Left colon (tissue), 2 donors: ENCODE results near the gene POU3F2. TPM values are rescaled to one million over a fixed set of nuclear protein-coding genes. Genes with fewer than 3 reads are reported as not detected.

ENCODE experiments used
- ATAC-seq: fragments of 200-7000 bp; cut with Tn5 transposase; one replicate; pipeline ENCODE4 v1.9.1; 2020; ENCODE audit warnings: mild to moderate bottlenecking, moderate library complexity
- DNase-seq, 2 donors: peaks; one replicate each; pipeline ENCODE4 v3.0.0-alpha.2; 2020
- intact Hi-C, 2 donors: fragments of 100-400 bp; cut with DNase I in 1 of 2; cut with micrococcal nuclease in 1 of 2; formaldehyde crosslinking; loops; one replicate each; pipeline versions ENCODE4 v1.11.2 to v1.14.0; 2022; cut with DNase I, micrococcal nuclease
- total RNA-seq, 2 donors: library from RNA; stranded (reverse); fragmentation: NEBNext Ultra II Directional; extraction: Animal tissue kit (Norgen Biotek cat#: 25700); gene quantifications; one replicate each; pipeline ENCODE4 v1.2.1, GENCODE V29; 2021
- donor health status: DM: no; HTN: no; CAD: no.
- donor health status: DM: yes; HTN: yes; CAD: no.

The POU3F2 gene
- total RNA-seq, 2 donors from 2014 or later: not detected

GRCh38 chr6:98885330-98885729, 51.0 kb downstream of the POU3F2 start:
- no peak for DNase-seq

GRCh38 chr6:98887650-98888049, 53.3 kb downstream of the POU3F2 start:
- no peak for DNase-seq
- ATAC-seq: no peak
- intact Hi-C loops: no loop called here

More at GRCh38 chr6:98885330-98885729, 51.0 kb downstream of the POU3F2 start:
- intact Hi-C loops: no loop called here
- ATAC-seq: no peak

Other genes with a start within 250 kb of the POU3F2 start
- gene FBXL4, start 113.4 kb downstream of the POU3F2 start, total RNA-seq: 10 to 100 TPM; 16.0 to 17.9 TPM